ENCODE measurements around the gene THPO.

Gene THPO

GRCh38 chr3:184361932-184362667 is 15.9 kb downstream of the THPO start:
- peak overlapping the region; percentile 91 for H3K4me3 ChIP-seq (ENCODE audit: low read depth, low read length)
- H3K79me2 ChIP-seq, result peaks cover 12% of the 10 kb centered on the region
- H3K9ac ChIP-seq, result peak overlapping the region; percentile 100
- H3K9me3 ChIP-seq (ENCODE audit: control insufficient read depth, low read length), result no peaks in the 10 kb centered on the region
- peak overlapping the region; percentile 100 for H3K27ac ChIP-seq
- peak overlapping the region; percentile 83 for H3K4me2 ChIP-seq (ENCODE audit: low read length)
- H3K27me3 ChIP-seq (ENCODE audit: control insufficient read depth, insufficient read depth, low read length), result no peaks in the 10 kb centered on the region
- no peaks in the 10 kb centered on the region for H3K36me3 ChIP-seq (ENCODE audit: control insufficient read depth, insufficient read depth, low read length)
- TF ChIP-seq, protein P1, sequence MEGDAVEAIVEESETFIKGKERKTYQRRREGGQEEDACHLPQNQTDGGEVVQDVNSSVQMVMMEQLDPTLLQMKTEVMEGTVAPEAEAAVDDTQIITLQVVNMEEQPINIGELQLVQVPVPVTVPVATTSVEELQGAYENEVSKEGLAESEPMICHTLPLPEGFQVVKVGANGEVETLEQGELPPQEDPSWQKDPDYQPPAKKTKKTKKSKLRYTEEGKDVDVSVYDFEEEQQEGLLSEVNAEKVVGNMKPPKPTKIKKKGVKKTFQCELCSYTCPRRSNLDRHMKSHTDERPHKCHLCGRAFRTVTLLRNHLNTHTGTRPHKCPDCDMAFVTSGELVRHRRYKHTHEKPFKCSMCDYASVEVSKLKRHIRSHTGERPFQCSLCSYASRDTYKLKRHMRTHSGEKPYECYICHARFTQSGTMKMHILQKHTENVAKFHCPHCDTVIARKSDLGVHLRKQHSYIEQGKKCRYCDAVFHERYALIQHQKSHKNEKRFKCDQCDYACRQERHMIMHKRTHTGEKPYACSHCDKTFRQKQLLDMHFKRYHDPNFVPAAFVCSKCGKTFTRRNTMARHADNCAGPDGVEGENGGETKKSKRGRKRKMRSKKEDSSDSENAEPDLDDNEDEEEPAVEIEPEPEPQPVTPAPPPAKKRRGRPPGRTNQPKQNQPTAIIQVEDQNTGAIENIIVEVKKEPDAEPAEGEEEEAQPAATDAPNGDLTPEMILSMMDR (IDR thresholded peaks at IDR 0.05), result no peak
- peaks cover 16% of the 10 kb centered on the region for H3K4me1 ChIP-seq
- H2AFZ ChIP-seq, result peak overlapping the region; percentile 97

GRCh38 chr3:184361532-184361931 is 16.5 kb downstream of the THPO start, which contains the start of the genes CLCN2 and POLR2H:
Gene CLCN2, minus strand, starts transcription at chr3:184361605. Its CDS starts 126 bp downstream, at chr3:184361479.
Gene POLR2H, plus strand, starts transcription at chr3:184361710. Its CDS starts 1,783 bp downstream, at chr3:184363493.
- Histone ChIP-seq H3K27ac (peak within 1 kb of the TSS; percentile 100), H3K36me3 (ENCODE audit: control insufficient read depth, insufficient read depth, low read length) (no peaks in the 10 kb centered on the region), H3K9me3 (ENCODE audit: control insufficient read depth, low read length) (no peaks in the 10 kb centered on the region), H3K79me2 (peaks cover 12% of the 10 kb centered on the region), H3K4me1 (peaks cover 16% of the 10 kb centered on the region), H3K9ac (peak within 1 kb of the TSS; percentile 100), H2AFZ (peak within 1 kb of the TSS; percentile 97), H3K4me2 (ENCODE audit: low read length) (peak within 1 kb of the TSS; percentile 83), H3K4me3 (ENCODE audit: low read depth, low read length) (peak within 1 kb of the TSS; percentile 91), H3K27me3 (ENCODE audit: control insufficient read depth, insufficient read depth, low read length) (no peaks in the 10 kb centered on the region)
- TF ChIP-seq, protein P1 (IDR thresholded peaks at IDR 0.05), result no peak

DNA sequence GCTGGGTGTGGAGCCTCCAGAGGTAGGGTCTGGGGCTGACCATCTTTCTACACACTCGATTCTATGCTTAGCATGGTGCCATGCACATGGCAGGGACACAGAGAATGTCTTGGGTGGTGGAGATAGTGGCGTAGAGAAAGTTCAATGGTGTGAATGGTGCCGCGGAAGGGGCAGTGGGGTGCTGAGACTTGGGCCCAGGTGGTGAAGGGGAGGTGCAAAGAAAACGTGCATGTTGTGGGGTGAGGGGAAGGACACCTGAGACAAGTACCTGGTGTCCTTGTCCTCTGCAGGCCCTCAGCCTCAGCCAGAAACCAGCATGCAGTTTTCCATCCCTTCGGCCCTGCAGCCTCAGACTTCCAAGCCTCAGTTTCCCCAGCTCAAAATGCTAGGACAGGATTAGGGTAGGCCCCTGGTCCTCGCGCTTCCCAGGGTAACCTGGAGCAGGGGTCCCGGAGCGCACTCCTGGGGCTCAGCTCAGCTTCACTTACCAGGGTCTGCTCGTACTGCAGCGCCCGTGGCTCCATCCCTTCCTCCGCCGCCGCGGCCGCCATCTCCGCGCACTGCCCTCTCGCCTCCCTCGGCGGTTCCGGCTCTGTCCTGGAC is 17.0 kb downstream of the THPO start:
- Histone ChIP-seq H3K4me1 (peaks cover 16% of the 10 kb centered on the region), H3K4me2 (ENCODE audit: low read length) (peak overlapping the region; percentile 83), H3K9me3 (ENCODE audit: control insufficient read depth, low read length) (no peaks in the 10 kb centered on the region), H3K4me3 (ENCODE audit: low read depth, low read length) (peak overlapping the region; percentile 68), H3K27me3 (ENCODE audit: control insufficient read depth, insufficient read depth, low read length) (no peaks in the 10 kb centered on the region), H3K79me2 (peaks cover 12% of the 10 kb centered on the region), H3K27ac (peak overlapping the region; percentile 100), H3K9ac (peak overlapping the region; percentile 28), H3K36me3 (ENCODE audit: control insufficient read depth, insufficient read depth, low read length) (no peaks in the 10 kb centered on the region), H2AFZ (peak overlapping the region; percentile 97)
- TF ChIP-seq, protein P1 (IDR thresholded peaks at IDR 0.05), result no peak

DNA sequence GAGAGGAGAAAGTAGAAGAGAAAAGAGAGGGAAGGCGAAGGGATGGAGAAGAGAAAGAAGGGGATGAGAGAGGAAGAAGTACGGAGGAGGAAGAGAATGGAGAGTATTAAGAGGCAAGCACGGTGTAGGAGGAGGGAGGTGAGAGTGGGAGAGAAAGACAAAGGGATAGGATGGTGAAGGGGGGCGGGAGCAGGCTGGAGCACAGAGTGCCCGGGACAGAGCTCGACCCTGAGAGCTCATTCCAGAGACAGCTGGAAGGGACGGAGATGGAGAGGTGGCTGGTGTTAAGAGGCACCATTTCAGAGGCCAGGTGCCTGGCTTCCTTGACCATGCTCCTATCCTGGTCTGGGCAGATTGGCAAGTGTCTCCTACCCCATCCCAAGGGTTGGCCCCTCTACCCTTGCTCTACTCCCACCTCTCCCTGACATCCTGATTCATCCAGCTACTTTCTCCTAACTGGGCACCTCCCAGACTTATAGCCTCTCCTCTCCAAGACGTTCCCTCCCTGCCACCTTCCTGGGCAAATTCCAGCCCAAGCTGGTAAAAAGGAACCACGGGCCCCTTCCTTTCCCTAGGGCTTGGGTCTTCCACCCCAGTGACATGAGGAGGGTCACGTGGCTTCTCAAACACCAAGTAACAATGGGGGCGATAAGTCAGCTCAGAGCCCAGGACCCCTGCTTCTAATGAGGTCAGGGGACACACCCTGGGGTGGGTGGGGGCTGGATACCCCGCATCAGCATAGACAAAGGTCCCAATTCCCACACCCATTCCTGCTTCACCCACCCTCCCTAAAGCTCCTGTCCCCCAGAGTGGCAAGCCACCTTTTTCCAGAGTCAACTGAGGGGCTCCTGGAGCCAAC is 17.7 kb downstream of the THPO start:
- Histone ChIP-seq H3K36me3 (ENCODE audit: control insufficient read depth, insufficient read depth, low read length) (no peaks in the 10 kb centered on the region), H3K9ac (peak overlapping the region; percentile 28), H3K4me3 (ENCODE audit: low read depth, low read length) (peak overlapping the region; percentile 68), H3K27me3 (ENCODE audit: control insufficient read depth, insufficient read depth, low read length) (no peaks in the 10 kb centered on the region), H3K27ac (no peak overlapping the region), H3K79me2 (peaks cover 12% of the 10 kb centered on the region), H3K9me3 (ENCODE audit: control insufficient read depth, low read length) (no peaks in the 10 kb centered on the region), H3K4me1 (peaks cover 16% of the 10 kb centered on the region), H3K4me2 (ENCODE audit: low read length) (peak overlapping the region; percentile 83), H2AFZ (no peak overlapping the region)
- TF ChIP-seq, protein P1 (IDR thresholded peaks at IDR 0.05), result no peak
